ENCODE data around the gene DNAJC4. TPM values are rescaled to one million over a fixed set of nuclear protein-coding genes. Genes with fewer than 3 reads are reported as not detected.

Gene DNAJC4
- total and polyA plus RNA-seq, 9 of the 15 experiments (the other 6 are each of a cell fraction or from before 2014, with no cell fraction given): 4.0 to 32.6 (median 19.9) TPM

DNA sequence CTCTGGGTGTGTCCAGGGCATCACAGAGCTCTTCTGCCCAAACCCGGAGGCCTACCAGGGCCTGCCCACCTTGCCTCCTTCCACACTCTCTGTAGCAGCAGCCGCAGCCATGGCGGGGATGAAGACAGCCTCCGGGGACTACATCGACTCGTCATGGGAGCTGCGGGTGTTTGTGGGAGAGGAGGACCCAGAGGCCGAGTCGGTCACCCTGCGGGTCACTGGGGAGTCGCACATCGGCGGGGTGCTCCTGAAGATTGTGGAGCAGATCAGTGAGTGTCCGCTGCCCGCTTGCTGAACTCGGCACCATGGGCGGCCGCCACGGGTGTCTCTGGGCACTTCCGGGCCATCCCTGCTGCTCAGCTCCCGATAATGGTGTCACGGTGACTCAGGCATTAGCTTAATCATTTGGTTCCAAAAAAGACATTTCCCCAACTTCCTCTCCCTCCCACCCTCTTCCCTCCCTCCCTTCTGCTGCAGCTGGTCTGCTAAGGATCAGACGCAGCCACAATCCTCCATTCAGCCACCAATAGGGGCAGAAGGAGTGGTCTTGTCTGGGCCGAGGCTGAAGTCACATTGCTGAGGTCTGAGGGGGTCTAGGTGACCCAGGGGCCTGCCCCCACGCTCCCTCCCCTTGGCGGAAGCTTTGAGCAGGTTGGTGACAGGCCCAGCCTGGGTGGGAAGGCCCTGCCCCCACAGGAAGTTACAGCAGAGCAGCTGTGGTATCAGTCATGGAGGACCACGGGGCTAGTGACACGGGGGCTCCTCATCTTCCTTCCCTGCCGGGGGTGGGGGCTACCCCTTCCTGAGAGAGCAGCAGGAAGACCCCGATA is 22.9 kb upstream of the DNAJC4 start (continued):
- TF ChIP-seq POLR2AphosphoS2 (IDR thresholded peaks at IDR 0.05; ENCODE audit: low read length): peak; percentile 41; the same call in 1 of the 2 replicates
- peak; percentile 49; the same call in 1 of the 2 replicates for TF ChIP-seq GATA2 (CRISPR knock-in tag; IDR thresholded peaks at IDR 0.05)
- TF ChIP-seq ZBTB7A (IDR thresholded peaks at IDR 0.05; ENCODE audit: borderline replicate concordance, control insufficient read depth, low read depth, low read length): peak; percentile 99
- no peak; a peak in 1 of 4 replicates for TF ChIP-seq RAD21 (CRISPR knock-in tag; conservative IDR thresholded peaks at IDR 0.05 in 1 of 2, IDR thresholded peaks at IDR 0.05 in 1 of 2)
- TF ChIP-seq MTA1 (IDR thresholded peaks at IDR 0.05; ENCODE audit: borderline replicate concordance): 0 out of 2 replicates have a peak, but pooled peaks have one; percentile 45
- no peak for TF ChIP-seq ZNF77 (CRISPR knock-in tag; IDR thresholded peaks at IDR 0.05)
- peak; percentile 79; the same call in 1 of the 2 replicates for TF ChIP-seq ZFX (CRISPR knock-in tag; IDR thresholded peaks at IDR 0.05)
- TF ChIP-seq ZNF586 (CRISPR knock-in tag; conservative IDR thresholded peaks at IDR 0.05): no peak
- peak; percentile 82; the same call in 1 of the 2 replicates for TF ChIP-seq HDAC2 (IDR thresholded peaks at IDR 0.05)
- no peak for TF ChIP-seq NR2F6 (CRISPR knock-in tag; IDR thresholded peaks at IDR 0.05)
- TF ChIP-seq CAMTA2 (CRISPR knock-in tag; conservative IDR thresholded peaks at IDR 0.05): no peak
- TF ChIP-seq ZNF518B (CRISPR knock-in tag; IDR thresholded peaks at IDR 0.05): no peak
- TF ChIP-seq GTF2F1 (IDR thresholded peaks at IDR 0.05; ENCODE audit: low read depth, low read length): no peak
